DND-41 (cell line): ENCODE results near the gene ST3GAL4.

ENCODE experiments used
- ATAC-seq: fragments of 200-7000 bp; cut with Tn5 transposase; 3 replicates; pipeline ENCODE4 v1.9.1; 2021; ENCODE audit warnings: low read depth; ENCODE audit not compliant: insufficient read depth
- DNase-seq: peaks from one replicate; pipeline ENCODE4 v3.0.0-alpha.2; 2020
- H2AFZ ChIP-seq: 2 replicates; pipeline ENCODE4 v1.6.0; 2012; ENCODE audit warnings: low read depth, low read length
- H3K27ac ChIP-seq: 2 replicates; pipeline ENCODE4 v1.5.1; 2012; ENCODE audit warnings: low read length, inconsistent platforms
- H3K27me3 ChIP-seq: fragments of 200-600 bp; sonication (generic); 2 replicates; pipeline ENCODE4 v1.6.0; 2012; ENCODE audit warnings: low read length, mild to moderate bottlenecking, inconsistent platforms; ENCODE audit not compliant: insufficient read depth, poor library complexity
- H3K36me3 ChIP-seq: 2 replicates; pipeline ENCODE4 v1.5.1; 2012; ENCODE audit warnings: low read length, inconsistent platforms; ENCODE audit not compliant: insufficient read depth
- H3K4me1 ChIP-seq: 2 replicates; pipeline ENCODE4 v1.5.1; 2012; ENCODE audit warnings: mild to moderate bottlenecking, low read length; ENCODE audit not compliant: insufficient read depth
- H3K4me2 ChIP-seq: 2 replicates; pipeline ENCODE4 v1.6.0; 2012; ENCODE audit warnings: mild to moderate bottlenecking, moderate library complexity, low read length, inconsistent platforms; ENCODE audit not compliant: insufficient read depth
- H3K4me3 ChIP-seq, 2 experiments: fragments of 200-600 bp in 1 of 2; shearing (Covaris generic) in 1 of 2; 2 replicates each; pipeline ENCODE4 v1.5.1; 2012 to 2016; ENCODE audit warnings: inconsistent platforms in 2 of 2, low read length in 2 of 2, mild to moderate bottlenecking in 2 of 2, low read depth in 1 of 2, moderate library complexity in 1 of 2
- H3K79me2 ChIP-seq: 2 replicates; pipeline ENCODE4 v1.6.0; 2012; ENCODE audit warnings: low read length, inconsistent platforms; ENCODE audit not compliant: insufficient read depth
- H3K9ac ChIP-seq: 2 replicates; pipeline ENCODE4 v1.6.0; 2012; ENCODE audit warnings: low read depth, mild to moderate bottlenecking, inconsistent platforms, low read length, moderate library complexity
- H3K9me3 ChIP-seq: 2 replicates; pipeline ENCODE4 v1.5.1; 2012; ENCODE audit warnings: low read length, moderate library complexity, mild to moderate bottlenecking, inconsistent platforms; ENCODE audit not compliant: insufficient read depth, severe bottlenecking
- H4K20me1 ChIP-seq: 2 replicates; pipeline ENCODE4 v1.6.0; 2012; ENCODE audit warnings: low read length; ENCODE audit not compliant: insufficient read depth
- EZH2 ChIP-seq: IDR thresholded peaks from 3 replicates; pipeline ENCODE4 v1.6.1; 2012; ENCODE audit warnings: borderline replicate concordance, low read depth, mild to moderate bottlenecking, moderate library complexity, low read length, inconsistent platforms; ENCODE audit not compliant: severe bottlenecking
- TF ChIP-seq, protein P1 (sequence below): IDR thresholded peaks from 2 replicates; pipeline ENCODE4 v1.5.1; 2012; ENCODE audit warnings: borderline replicate concordance, low read length, moderate library complexity, mild to moderate bottlenecking; ENCODE audit not compliant: poor library complexity, severe bottlenecking; ENCODE audit errors: extremely low read depth

ST3GAL4 gene

DNA sequence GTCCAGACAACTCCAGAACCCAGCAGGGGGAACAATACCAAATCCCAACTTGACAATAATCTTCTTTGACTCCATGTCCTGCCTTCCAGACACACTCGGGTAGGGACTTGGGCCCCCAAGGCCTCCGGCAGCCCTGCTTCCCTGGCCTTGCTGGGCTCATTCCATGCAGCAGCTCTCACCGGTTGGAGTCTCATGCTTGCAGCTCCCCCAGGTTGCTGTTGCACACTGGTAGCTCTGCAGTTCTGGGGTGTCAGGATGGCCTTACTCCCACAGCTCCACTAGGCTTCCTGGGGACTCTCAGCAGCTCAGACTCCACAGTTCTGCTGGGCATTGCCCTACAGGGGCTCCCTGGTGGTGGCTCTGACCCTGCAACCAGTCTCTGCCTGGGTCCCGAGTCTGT lies 42.8 kb downstream of the ST3GAL4 start:
- H3K4me2 ChIP-seq: no peak overlapping the region
- H3K79me2 ChIP-seq: peaks cover 2% of the 10 kb centered on the region; the same call in 1 of the 2 replicates
- no peak for ATAC-seq

DNA sequence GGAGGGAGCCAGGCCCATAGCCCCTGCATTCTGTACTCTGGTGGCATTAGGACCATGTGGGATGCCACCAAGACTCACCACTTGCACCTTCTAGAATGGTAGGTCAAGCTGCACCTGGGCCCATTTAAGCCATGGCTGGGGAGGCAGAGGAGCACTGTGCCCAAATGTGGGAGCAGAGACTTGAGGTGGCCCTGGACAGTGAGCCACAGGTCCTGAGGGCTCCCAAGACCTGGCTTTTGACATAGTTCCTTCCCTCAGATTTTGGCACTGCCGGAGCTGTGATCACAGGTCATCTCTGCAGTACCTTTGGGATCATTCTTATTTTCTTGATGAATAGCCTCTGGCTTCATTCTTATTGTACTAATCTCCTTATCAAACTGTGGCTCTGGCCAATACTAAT lies 43.2 kb downstream of the ST3GAL4 start:
- Histone ChIP-seq H3K36me3 (no peaks in the 10 kb centered on the region), H3K79me2 (no peaks in the 10 kb centered on the region), H3K27me3 (no peaks in the 10 kb centered on the region), H3K4me1 (no peaks in the 10 kb centered on the region), H4K20me1 (peaks cover 8% of the 10 kb centered on the region; the same call in 1 of the 2 replicates), H3K27ac (no peak overlapping the region), H3K9ac (no peak overlapping the region), H3K9me3 (no peaks in the 10 kb centered on the region), H2AFZ (no peak overlapping the region), H3K4me2 (no peak overlapping the region), H3K4me3 (no peak overlapping the region)
- no peak for ATAC-seq
- DNase-seq: no peak
- no peak for TF ChIP-seq EZH2
- TF ChIP-seq, protein P1, sequence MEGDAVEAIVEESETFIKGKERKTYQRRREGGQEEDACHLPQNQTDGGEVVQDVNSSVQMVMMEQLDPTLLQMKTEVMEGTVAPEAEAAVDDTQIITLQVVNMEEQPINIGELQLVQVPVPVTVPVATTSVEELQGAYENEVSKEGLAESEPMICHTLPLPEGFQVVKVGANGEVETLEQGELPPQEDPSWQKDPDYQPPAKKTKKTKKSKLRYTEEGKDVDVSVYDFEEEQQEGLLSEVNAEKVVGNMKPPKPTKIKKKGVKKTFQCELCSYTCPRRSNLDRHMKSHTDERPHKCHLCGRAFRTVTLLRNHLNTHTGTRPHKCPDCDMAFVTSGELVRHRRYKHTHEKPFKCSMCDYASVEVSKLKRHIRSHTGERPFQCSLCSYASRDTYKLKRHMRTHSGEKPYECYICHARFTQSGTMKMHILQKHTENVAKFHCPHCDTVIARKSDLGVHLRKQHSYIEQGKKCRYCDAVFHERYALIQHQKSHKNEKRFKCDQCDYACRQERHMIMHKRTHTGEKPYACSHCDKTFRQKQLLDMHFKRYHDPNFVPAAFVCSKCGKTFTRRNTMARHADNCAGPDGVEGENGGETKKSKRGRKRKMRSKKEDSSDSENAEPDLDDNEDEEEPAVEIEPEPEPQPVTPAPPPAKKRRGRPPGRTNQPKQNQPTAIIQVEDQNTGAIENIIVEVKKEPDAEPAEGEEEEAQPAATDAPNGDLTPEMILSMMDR: no peak

More for the DNA sequence above, 42.8 kb downstream of the ST3GAL4 start:
- Histone ChIP-seq H3K27me3 (no peaks in the 10 kb centered on the region), H3K9me3 (no peaks in the 10 kb centered on the region), H4K20me1 (peaks cover 8% of the 10 kb centered on the region; the same call in 1 of the 2 replicates), H2AFZ (no peak overlapping the region), H3K36me3 (no peaks in the 10 kb centered on the region), H3K9ac (no peak overlapping the region), H3K4me1 (no peaks in the 10 kb centered on the region), H3K4me3 (no peak overlapping the region), H3K27ac (no peak overlapping the region)
- TF ChIP-seq EZH2: no peak
- TF ChIP-seq, protein P1: no peak
- DNase-seq: no peak

DNA sequence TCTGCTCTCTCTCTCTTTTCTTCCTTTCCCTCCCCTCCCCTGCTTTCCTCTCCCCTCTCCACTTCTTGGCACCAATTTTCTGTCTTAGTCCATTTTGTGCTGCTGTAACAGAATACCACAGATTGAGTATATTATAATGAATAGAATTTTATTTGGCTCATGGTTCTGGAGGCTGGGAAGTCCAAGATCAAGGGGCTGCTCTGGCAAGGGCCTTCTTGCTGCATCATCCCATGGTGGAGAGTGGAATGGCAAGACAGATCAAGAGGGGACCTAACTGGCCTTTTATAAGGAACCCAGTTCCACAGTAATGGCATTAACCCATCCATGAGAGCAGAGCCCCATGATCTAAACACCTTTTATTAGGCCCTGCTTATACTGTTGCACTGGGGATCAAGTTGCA lies 44.5 kb downstream of the ST3GAL4 start:
- DNase-seq: no peak
- ATAC-seq: no peak
- no peaks in the 10 kb centered on the region for H3K36me3 ChIP-seq
- H3K4me3 ChIP-seq: no peak overlapping the region
- H3K27ac ChIP-seq: no peak overlapping the region
- H2AFZ ChIP-seq: no peak overlapping the region
- H3K27me3 ChIP-seq: no peaks in the 10 kb centered on the region
- no peaks in the 10 kb centered on the region for H3K9me3 ChIP-seq
- H3K4me1 ChIP-seq: no peaks in the 10 kb centered on the region
- no peak overlapping the region for H3K9ac ChIP-seq
- TF ChIP-seq, protein P1: no peak
- no peak for TF ChIP-seq EZH2
- no peaks in the 10 kb centered on the region for H3K79me2 ChIP-seq
- H3K4me2 ChIP-seq: no peak overlapping the region
- H4K20me1 ChIP-seq: peaks cover 5% of the 10 kb centered on the region; the same call in 1 of the 2 replicates

DNA sequence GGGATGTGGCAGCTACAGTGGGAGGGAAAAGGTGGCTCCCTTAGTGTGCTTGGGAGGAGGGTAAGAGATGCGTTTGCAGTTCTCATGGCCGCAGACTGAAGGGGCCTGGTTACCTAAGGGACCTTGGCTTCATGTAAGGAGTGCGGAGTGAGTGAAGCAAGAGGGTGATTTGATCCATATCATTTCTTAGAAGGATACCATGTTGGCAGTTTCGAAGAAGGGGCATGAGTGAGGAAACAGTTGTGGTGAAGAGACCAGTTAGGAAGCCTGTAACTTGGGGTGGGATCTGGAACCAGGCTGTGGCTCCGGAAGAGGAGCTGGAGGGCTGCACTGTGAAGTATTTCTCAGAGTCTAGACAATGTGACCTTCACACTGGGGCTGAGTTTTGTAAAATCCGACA lies 45.0 kb downstream of the ST3GAL4 start:
- H2AFZ ChIP-seq: no peak overlapping the region
- H4K20me1 ChIP-seq: peaks cover 5% of the 10 kb centered on the region; the same call in 1 of the 2 replicates
- TF ChIP-seq, protein P1: no peak
- no peak for TF ChIP-seq EZH2
- no peak overlapping the region for H3K4me2 ChIP-seq
- H3K9me3 ChIP-seq: no peaks in the 10 kb centered on the region
- H3K4me1 ChIP-seq: no peaks in the 10 kb centered on the region
- no peaks in the 10 kb centered on the region for H3K36me3 ChIP-seq
- H3K27me3 ChIP-seq: no peaks in the 10 kb centered on the region
- ATAC-seq (no peak), DNase-seq (no peak)
- no peak overlapping the region for H3K27ac ChIP-seq
- H3K9ac ChIP-seq: no peak overlapping the region
- H3K4me3 ChIP-seq: no peak overlapping the region
- no peaks in the 10 kb centered on the region for H3K79me2 ChIP-seq
